HAP-1 (cell line): ENCODE results near the gene MIAT.
"Not testable (repeated sequence)": the region's sequence is repeated elsewhere in the genome, so short reads cannot be mapped to it uniquely, and the experiment has no call there.

Experiments used
- DNase-seq, 2 experiments: peaks; one replicate each; pipeline ENCODE4 v3.0.0-alpha.2; 2016 to 2020; ENCODE audit warnings: low spot score in 2 of 2
- H3K27me3 ChIP-seq: fragments of 250-450 bp; sonication (Bioruptor Pico); 2 replicates; pipeline ENCODE4 v1.5.1; 2020; ENCODE audit warnings: low read depth, mild to moderate bottlenecking, moderate library complexity
- H3K36me3 ChIP-seq: fragments of 250-450 bp; sonication (Bioruptor Pico); replicated peaks from 2 replicates; pipeline ENCODE4 v1.5.1; 2020; ENCODE audit warnings: mild to moderate bottlenecking
- H3K4me1 ChIP-seq: fragments of 250-450 bp; sonication (Bioruptor Pico); 2 replicates; pipeline ENCODE4 v1.5.1; 2020; ENCODE audit warnings: mild to moderate bottlenecking
- H3K4me3 ChIP-seq: fragments of 250-450 bp; sonication (Bioruptor Pico); 2 replicates; pipeline ENCODE4 v1.5.1; 2020; ENCODE audit warnings: mild to moderate bottlenecking, moderate library complexity
- H3K9me3 ChIP-seq: fragments of 250-450 bp; sonication (Bioruptor Pico); 2 replicates; pipeline ENCODE4 v1.5.1; 2020; ENCODE audit warnings: mild to moderate bottlenecking, moderate library complexity
- in situ Hi-C: fragments of 300-500 bp; cut with MboI; formaldehyde crosslinking; loops from 3 replicates; pipeline ENCODE4 v1.14.3; 2020; ENCODE audit warnings: low sequenced_read_pairs, inconsistent platforms, mixed read lengths

The MIAT gene

DNA sequence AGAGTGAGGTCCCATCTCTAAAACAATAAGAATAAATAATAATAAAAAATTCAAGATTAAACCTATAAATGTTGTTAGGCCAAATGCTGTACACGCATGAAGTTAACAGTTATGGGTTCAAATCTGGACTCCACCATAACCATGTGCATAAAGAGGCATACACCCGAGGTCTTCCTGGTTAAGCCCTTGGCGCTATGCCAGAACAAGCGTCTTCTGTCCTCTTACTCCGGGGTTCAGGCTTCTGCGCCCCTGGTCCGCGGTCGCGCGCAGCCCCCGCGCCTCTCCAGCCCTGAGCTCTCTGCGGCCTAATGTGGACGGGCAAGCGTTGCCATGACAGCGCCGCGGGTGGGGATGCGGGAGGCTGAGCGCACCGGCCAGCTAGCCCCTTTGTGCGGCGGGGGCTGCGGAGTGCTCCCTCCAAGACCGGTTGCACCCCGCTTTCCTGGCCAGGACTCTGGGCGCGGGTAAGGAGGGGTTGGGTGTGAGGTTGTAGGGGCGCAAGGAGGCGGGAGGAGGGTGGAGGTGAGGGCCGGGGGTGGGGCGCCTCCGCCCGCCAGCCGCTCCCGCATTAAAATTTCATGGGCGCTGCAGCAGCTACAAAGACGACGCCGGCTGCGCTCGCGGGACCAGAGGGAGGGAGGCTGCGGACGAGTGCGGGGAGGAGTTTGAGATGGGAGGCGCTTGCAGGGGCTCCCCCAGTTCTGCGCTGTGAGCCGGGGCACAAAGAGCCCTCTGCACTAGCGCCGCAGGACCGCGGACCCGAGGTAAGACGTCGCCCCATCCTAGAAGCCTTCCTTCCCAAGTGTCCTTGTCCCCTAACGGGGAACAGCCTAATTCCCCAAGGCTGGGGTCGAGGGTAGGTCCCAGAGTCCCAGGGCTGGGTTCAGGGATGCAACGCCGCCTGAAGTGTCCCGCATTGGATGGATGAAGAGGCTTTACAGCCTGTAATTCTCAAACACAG, at the start of gene MIAT:
MIAT (plus strand) TSS at position 698 of the 961 bp plus-strand sequence.
- peak within 1 kb of the TSS; percentile 33 for H3K4me3 ChIP-seq
- H3K27me3 ChIP-seq = no peaks in the 10 kb centered on the region; the same call in 1 of the 2 replicates
- no peaks in the 10 kb centered on the region for H3K36me3 ChIP-seq
- peaks cover 27% of the 10 kb centered on the region for H3K4me1 ChIP-seq
- in situ Hi-C loops = no loop called here
- H3K9me3 ChIP-seq = no peaks in the 10 kb centered on the region
- DNase-seq = peak in 1 of 2 experiments; percentile 70

DNA sequence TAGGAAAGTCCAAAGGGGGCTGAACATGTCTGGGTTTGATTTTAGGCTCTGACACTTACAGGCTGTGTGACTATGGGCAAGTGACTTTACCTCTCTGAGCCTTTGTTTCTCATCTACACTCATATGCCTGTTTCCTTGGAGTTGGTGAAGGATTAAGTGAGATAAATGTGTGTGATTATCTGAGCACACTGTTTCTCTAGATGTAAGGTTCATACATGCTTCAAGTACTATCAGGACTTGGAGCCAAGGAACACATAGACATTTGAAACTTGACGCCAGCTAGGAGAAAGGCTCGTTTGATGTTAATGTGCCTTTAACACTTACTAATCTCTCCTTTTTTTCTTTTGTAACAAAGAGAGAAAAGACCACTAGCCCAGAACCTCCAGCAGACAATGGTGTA, 49.3 kb upstream of the MIAT start:
- in situ Hi-C loops = no loop called here
- Histone ChIP-seq H3K4me3 (no peak overlapping the region), H3K27me3 (peaks cover 50% of the 10 kb centered on the region), H3K9me3 (no peaks in the 10 kb centered on the region), H3K4me1 (peaks cover 10% of the 10 kb centered on the region), H3K36me3 (no peaks in the 10 kb centered on the region)
- DNase-seq = peak; percentile 67 to 97

DNA sequence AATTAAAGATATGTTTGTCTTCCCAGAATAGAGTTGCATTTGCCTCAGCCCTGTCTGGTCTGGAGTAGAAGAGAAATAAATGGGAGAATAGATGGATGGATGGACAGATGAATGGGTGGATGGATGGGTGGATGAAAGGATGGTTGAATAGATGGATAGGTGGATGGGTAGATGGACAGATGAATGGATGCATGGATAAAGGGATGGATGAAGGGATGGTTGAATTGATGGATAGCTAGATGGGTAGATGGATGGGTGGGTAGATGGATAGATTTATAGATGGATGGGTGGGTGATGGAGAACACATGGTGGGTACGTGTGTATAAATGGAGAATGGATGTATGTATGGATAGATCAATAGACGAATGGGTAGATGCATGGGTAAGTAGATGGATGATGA, 48.1 kb upstream of the MIAT start:
- Histone ChIP-seq H3K27me3 (peaks cover 59% of the 10 kb centered on the region), H3K36me3 (no peaks in the 10 kb centered on the region), H3K4me1 (peaks cover 10% of the 10 kb centered on the region), H3K4me3 (no peak overlapping the region), H3K9me3 (no peaks in the 10 kb centered on the region)
- in situ Hi-C loops = no loop called here
- no peak for DNase-seq

DNA sequence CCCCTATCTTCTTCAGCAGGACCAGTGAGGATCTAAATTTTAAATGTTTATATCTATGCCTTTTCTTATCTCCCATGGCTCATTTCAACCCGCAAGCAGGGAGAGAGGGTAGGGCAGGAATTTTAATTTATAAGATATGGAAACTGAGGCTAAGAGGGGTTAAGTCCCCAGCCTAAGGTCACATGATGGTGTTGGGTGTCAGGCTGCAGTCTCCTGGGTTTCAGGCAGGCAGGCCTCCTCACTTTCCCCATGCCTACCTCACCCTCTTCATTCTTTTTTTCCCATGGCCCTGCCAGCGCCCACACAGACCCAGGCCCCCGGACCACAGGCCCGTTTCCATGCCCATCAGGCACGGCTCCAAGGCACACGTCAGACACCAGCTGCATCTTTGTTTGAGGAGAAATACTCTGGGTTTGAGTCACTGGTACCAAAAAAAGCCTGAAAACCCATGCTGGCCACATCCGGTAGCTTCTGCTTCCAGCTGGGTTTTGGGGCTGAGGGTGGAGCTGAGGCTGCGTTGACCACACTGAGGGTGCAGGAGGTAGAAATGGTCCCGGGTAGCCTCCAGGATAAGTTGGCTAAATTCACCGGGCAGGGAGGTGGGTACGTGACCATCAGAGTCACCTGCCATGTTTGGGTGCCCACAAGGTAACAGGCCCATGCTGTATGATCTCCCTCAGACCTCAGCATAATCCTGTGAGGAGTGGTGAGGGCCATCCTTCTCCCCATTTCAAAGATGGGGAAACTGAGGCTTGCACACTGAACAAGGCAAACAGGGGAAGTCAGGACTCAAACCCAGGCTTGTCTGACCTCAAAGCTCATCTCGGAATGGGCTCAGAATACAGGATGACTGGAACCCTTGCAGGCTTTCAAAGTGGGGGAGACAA, 47.1 kb upstream of the MIAT start:
- Histone ChIP-seq H3K36me3 (no peaks in the 10 kb centered on the region), H3K4me3 (no peak overlapping the region), H3K27me3 (peaks cover 69% of the 10 kb centered on the region), H3K9me3 (no peaks in the 10 kb centered on the region), H3K4me1 (peaks cover 10% of the 10 kb centered on the region)
- in situ Hi-C loops = no loop called here
- DNase-seq = no peak

DNA sequence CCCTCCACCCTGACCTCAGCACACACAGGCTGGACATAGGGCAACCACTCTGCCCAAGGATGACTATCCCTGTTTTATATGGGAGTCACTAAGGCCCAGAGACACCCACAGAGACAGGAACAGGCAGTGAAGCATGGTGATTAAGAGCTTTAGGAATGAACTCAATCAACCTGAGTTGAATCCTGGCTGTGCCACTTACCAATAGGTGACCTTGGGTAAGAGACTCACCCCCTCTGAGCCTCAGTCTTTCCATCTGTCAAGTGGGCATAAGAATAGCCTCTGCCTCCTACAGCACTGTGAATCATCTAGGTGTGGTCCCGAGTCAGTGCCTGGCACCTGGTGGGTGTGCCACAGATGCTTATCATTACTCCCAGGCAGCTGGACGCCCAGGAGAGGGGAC, 46.4 kb upstream of the MIAT start:
- no peaks in the 10 kb centered on the region for H3K9me3 ChIP-seq
- in situ Hi-C loops = no loop called here
- H3K36me3 ChIP-seq = no peaks in the 10 kb centered on the region
- H3K27me3 ChIP-seq = peaks cover 74% of the 10 kb centered on the region
- no peak for DNase-seq
- peaks cover 10% of the 10 kb centered on the region for H3K4me1 ChIP-seq
- no peak overlapping the region for H3K4me3 ChIP-seq

DNA sequence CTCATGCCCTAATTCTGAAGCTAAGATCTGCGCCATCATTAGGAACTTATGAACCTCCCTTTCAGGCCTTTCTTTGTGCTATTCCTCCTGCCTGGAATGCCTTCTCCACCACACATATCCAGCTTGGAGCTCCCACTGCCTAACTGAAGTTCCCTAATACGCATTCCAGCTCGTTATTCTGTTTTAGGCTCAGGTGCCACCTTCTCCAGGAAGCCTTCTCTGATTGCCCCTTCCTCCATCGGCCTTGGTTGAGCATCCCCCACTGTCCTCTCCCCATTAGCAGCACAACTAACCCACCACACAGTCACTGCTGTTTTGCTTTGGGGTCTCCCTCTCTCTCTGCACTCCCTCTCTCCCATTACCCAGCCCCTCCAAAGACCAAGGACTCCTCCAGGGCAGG, 44.7 kb upstream of the MIAT start:
- Histone ChIP-seq H3K4me1 (peaks cover 10% of the 10 kb centered on the region), H3K4me3 (no peak overlapping the region), H3K27me3 (peaks cover 82% of the 10 kb centered on the region), H3K9me3 (no peaks in the 10 kb centered on the region), H3K36me3 (no peaks in the 10 kb centered on the region)
- no peak for DNase-seq
- in situ Hi-C loops = no loop called here

DNA sequence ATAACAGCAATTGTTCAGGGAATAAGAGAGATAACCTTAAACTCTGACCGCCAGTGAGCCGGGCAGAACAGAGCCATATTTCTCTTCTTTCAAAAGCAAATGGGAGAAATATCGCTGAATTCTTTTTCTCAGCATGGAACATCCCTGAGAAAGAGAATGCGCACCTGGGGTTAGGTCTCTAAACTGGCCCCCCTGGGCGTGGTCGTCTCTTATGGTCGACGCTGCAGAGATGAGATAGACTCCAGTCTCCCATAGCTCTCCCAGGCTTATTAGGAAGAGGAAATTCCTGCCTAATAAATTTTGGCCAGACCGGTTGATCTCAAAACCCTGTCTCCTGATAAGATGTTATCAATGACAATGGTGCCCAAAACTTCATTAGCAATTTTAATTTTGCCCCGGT, 43.6 kb upstream of the MIAT start:
- H3K4me1 ChIP-seq, H3K4me3 ChIP-seq, DNase-seq, H3K9me3 ChIP-seq, in situ Hi-C loops, H3K36me3 ChIP-seq: not testable (repeated sequence)
- H3K27me3 ChIP-seq = peaks cover 91% of the 10 kb centered on the region

DNA sequence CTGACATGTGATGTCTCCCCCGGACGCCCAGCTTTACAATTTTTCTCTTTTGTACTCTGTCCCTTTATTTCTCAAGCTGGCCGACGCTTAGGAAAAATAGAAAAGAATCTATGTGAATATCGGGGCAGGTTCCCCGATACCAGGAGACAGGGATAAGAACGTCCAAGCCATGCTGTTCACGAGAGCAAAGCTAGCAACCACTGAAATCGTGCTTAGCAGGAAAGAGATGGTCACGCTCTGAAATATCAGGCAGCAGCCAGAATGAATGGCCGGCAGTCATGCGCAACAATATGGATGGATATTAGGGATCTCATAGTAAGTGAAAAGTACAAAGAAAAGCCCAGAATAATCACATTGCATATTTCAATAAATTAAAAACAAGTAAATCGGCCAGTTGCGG, 43.1 kb upstream of the MIAT start:
- H3K36me3 ChIP-seq = no peaks in the 10 kb centered on the region
- no peaks in the 10 kb centered on the region for H3K9me3 ChIP-seq
- peaks cover 92% of the 10 kb centered on the region for H3K27me3 ChIP-seq
- no peak for DNase-seq
- no peak overlapping the region for H3K4me3 ChIP-seq
- no peaks in the 10 kb centered on the region for H3K4me1 ChIP-seq
- in situ Hi-C loops = no loop called here

DNA sequence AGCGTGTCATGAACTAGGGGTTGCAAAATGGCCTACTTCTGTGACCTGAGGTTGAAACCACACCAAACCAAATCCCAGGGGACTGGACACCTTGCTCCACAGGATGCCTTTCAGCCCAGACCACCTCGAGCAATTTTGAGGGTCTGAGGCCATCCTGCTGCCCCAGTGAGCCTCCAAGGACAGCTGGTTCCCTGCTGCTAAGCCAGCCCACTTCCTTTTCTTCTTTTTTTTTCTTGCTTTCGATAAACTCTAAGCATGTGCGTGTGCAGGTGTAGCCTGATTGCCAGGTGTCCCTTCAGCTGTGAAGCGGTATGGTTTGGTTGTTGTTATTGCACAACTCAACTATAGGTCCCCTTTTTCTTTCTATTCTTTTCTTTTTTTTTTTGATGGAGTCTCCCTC, 42.2 kb upstream of the MIAT start:
- Histone ChIP-seq H3K4me3 (no peak overlapping the region), H3K4me1 (no peaks in the 10 kb centered on the region), H3K27me3 (peaks cover 84% of the 10 kb centered on the region), H3K36me3 (no peaks in the 10 kb centered on the region), H3K9me3 (no peaks in the 10 kb centered on the region)
- in situ Hi-C loops = no loop called here
- no peak for DNase-seq

DNA sequence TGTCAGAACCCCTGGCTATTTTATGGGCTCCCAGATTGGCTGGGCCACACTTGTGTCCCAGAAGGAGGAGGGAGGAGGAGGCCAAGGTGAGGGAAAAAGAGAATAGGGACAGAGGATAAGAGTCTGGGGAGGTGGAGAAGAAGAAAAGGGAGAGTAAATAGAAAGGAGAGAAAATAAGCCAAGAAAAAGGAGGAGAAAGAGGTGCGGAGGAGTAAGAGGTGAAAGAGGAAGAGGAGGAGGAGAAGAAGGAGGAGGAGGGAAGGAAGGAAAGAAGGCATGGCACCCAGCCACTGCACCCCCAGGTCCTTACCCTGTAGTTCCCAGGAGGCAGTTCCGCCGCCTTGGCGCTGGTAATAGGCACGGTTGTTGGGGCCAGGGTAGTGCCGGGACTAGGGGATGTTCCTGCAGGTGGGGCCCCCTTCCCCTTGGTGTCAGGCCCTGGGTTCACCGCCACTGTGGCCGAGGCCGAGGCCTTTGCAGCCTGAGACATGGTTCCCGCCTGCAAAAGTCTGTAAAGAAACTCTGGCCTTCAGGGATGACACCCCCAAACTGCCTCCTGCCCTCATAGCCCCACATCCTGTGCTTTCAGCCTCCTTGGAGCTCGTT, 41.5 kb upstream of the MIAT start:
- Histone ChIP-seq H3K4me1 (no peaks in the 10 kb centered on the region), H3K9me3 (no peaks in the 10 kb centered on the region), H3K27me3 (peaks cover 80% of the 10 kb centered on the region), H3K4me3 (no peak overlapping the region), H3K36me3 (no peaks in the 10 kb centered on the region)
- no peak for DNase-seq
- in situ Hi-C loops = no loop called here

DNA sequence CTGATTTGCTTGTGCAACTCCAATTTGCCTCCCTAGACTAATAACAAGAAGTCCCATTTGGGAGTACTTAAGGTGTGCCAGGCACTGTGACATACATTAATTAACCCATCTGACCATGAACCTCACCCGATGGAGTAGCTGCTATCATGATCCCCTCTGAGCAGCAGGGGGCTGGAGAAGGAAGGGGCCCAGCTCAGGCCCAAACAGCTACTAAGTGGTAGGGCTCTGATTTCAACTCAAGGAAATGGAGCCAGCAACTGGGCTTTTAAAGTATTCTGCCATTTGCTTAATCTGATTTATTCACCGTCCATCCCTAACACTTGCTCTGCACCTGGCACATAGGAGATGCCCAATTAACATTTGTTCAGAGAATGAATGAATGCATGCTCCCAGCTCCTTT, 40.7 kb upstream of the MIAT start:
- no peaks in the 10 kb centered on the region for H3K9me3 ChIP-seq
- no peaks in the 10 kb centered on the region for H3K4me1 ChIP-seq
- no peak for DNase-seq
- no peak overlapping the region for H3K4me3 ChIP-seq
- H3K27me3 ChIP-seq = peaks cover 78% of the 10 kb centered on the region
- H3K36me3 ChIP-seq = no peaks in the 10 kb centered on the region
- in situ Hi-C loops = no loop called here

DNA sequence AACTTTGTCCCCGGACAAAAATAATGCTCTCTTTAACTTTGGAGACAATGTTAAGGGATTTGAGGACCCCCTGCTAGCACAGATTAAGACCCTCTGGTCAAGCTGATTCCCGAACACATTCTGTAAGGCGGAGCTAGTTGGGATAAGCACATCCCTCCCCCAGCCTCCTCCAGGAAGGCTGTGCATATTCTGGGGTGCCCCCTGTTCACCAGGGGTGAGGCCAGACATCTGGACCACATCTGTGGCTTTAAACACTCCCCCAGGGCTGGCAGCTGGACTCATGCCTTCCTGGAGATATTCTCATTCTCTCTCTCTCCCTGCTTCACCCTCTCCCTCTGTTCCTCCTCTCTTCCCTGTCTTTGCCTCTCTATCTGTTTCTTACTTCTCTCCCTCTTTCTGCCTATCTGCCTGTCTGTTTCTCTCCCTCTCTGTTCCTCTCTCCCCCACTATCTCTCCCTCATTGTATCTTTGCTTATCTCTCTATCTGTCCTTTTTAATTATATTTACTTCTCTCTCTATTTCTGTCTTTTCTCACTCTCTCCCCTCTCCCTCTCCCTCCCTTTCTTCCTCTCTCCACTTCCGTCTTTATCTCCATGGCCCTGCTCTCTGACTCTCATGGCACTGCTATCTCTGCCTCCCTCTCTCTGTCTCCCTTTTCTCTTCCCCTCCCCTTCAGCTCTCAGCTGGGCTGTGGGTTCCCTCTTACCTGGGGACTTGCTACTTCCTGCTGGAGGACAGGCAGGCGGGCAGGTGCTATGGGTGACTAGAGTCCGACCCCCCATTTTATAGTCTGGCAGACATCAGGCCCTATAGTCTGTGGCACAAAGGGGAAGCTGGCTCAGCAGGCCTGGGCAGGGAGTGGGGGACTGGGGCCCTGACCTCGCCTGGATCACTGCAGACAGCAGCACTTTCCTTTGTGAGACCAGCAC, 39.9 kb upstream of the MIAT start, which contains the start of gene CRYBB1:
CRYBB1 (minus strand) TSS at position 757 of the 929 bp plus-strand sequence. CDS start 1,708 bp downstream, outside the sequence.
- Histone ChIP-seq H3K9me3 (no peaks in the 10 kb centered on the region), H3K4me3 (no peak within 1 kb of the TSS), H3K4me1 (no peaks in the 10 kb centered on the region), H3K27me3 (peaks cover 75% of the 10 kb centered on the region), H3K36me3 (no peaks in the 10 kb centered on the region)
- DNase-seq = no peak
- in situ Hi-C loops = no loop called here

DNA sequence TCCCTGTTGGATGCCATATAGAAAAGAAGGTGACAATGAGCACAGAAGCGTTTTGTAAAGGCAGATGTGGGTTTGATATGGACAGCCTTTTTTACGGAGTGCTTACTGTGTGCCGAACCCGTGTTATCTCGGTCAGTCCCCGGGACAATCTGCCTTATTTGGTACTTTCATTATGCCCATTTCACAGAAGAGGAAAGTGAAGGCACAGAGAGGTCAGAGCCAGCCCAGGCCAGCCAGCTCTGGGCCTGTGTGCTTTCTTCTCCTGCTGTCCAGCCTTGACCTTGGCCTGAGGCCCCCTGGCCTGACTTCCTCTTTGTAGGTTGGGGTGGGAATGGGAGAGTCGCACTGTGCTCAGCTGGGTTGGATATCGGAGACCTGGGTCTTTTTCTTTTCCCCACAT, 38.9 kb upstream of the MIAT start:
- Histone ChIP-seq H3K9me3 (no peaks in the 10 kb centered on the region), H3K27me3 (peaks cover 68% of the 10 kb centered on the region), H3K4me3 (no peak overlapping the region), H3K4me1 (no peaks in the 10 kb centered on the region), H3K36me3 (no peaks in the 10 kb centered on the region)
- in situ Hi-C loops = no loop called here
- DNase-seq = no peak
